Transverse colon (tissue), 4 donors: Measurements from ENCODE around the gene CATSPER1. TPM values are rescaled to one million over a fixed set of nuclear protein-coding genes. Genes with fewer than 3 reads are reported as not detected.
"Not testable (repeated sequence)": the region's sequence is repeated elsewhere in the genome, so short reads cannot be mapped to it uniquely, and the experiment has no call there.

Experiments used
- DNase-seq: peaks from one replicate; pipeline ENCODE4 v3.0.0-alpha.2; 2019
- H3K27ac ChIP-seq, 4 donors: fragments of 200-600 bp; sonication (generic); 2 replicates each; pipeline ENCODE4 v1.5.1; 2016 to 2018; ENCODE audit warnings: inconsistent platforms in 4 of 4
- H3K27me3 ChIP-seq: fragments of 200-600 bp; sonication (generic); 2 replicates; pipeline ENCODE4 v1.5.1; 2017; ENCODE audit warnings: inconsistent platforms
- H3K36me3 ChIP-seq, 4 donors: fragments of 200-600 bp; sonication (generic); 2 replicates each; pipeline ENCODE4 v1.5.1; 2017 to 2019; ENCODE audit warnings: inconsistent platforms in 4 of 4
- H3K4me1 ChIP-seq, 4 donors: fragments of 200-600 bp; sonication (generic); 2 replicates each; pipeline ENCODE4 v1.5.1; 2017 to 2020; ENCODE audit warnings: inconsistent platforms in 4 of 4
- H3K4me3 ChIP-seq, 4 donors: fragments of 200-600 bp; sonication (generic); 1 replicate in 1 of 4; 2 replicates in 3 of 4; pipeline versions ENCODE4 v1.5.1 to v1.6.1; 2017 to 2019; ENCODE audit warnings: inconsistent platforms in 4 of 4
- H3K9me3 ChIP-seq, 2 donors: fragments of 200-600 bp; sonication (generic); 2 replicates each; pipeline ENCODE4 v1.5.1; 2017 to 2019; ENCODE audit warnings: inconsistent platforms in 2 of 2
- EP300 ChIP-seq: sonication (generic); formaldehyde crosslinking; IDR thresholded peaks from one replicate; pipeline ENCODE4 v1.6.1; 2017; ENCODE audit warnings: antibody characterized with exemption, low read depth
- POLR2A ChIP-seq: fragments of 450-650 bp; IDR thresholded peaks from one replicate; pipeline ENCODE4 v1.6.1; 2016; ENCODE audit warnings: antibody characterized with exemption, mild to moderate bottlenecking, moderate library complexity
- POLR2AphosphoS5 ChIP-seq, 3 donors: sonication (generic); formaldehyde crosslinking; IDR thresholded peaks; one replicate each; pipeline ENCODE4 v1.6.1; 2016; ENCODE audit warnings: antibody characterized with exemption in 3 of 3
- WGBS, 2 donors: methylation state at CpG; one replicate each; pipeline ENCODE4 v1.1.5; 2018; ENCODE audit warnings: low coverage in 1 of 2; 5-methylcytosine and 5-hydroxymethylcytosine counted together
- in situ Hi-C, 4 donors: fragments of 200-750 bp; cut with MboI; loops; one replicate each; pipeline versions ENCODE4 v1.15.0 to v1.15.1; 2017; ENCODE audit warnings: low sequenced_read_pairs in 3 of 4, low pct_ligation_motif_present in 1 of 4, low pct_unique_long_range_greater_than_20kb in 1 of 4
- intact Hi-C: fragments of 100-400 bp; cut with DNase I; formaldehyde crosslinking; loops from one replicate; pipeline ENCODE4 v1.15.1; 2023; ENCODE audit warnings: low total_unique reads
- total RNA-seq, 4 donors: library from RNA; depleted of rRNA; stranded (reverse); fragments of >200 nt; gene quantifications; one replicate each; pipeline ENCODE4 v1.1.0, GENCODE V29; 2016
- TF ChIP-seq, protein P1 (sequence below), 5 experiments: fragments of 200-600 bp in 3 of 5; fragments of 450-650 bp in 2 of 5; sonication (generic) in 3 of 5; IDR thresholded peaks; 1 replicate in 2 of 5; 2 replicates in 3 of 5; pipeline ENCODE4 v1.5.1; 2016 to 2017; ENCODE audit warnings: antibody characterized with exemption in 5 of 5, inconsistent platforms in 3 of 5, mild to moderate bottlenecking in 2 of 5, moderate library complexity in 1 of 5

Gene CATSPER1
- total RNA-seq, 4 donors from 2014 or later, result not detected

DNA sequence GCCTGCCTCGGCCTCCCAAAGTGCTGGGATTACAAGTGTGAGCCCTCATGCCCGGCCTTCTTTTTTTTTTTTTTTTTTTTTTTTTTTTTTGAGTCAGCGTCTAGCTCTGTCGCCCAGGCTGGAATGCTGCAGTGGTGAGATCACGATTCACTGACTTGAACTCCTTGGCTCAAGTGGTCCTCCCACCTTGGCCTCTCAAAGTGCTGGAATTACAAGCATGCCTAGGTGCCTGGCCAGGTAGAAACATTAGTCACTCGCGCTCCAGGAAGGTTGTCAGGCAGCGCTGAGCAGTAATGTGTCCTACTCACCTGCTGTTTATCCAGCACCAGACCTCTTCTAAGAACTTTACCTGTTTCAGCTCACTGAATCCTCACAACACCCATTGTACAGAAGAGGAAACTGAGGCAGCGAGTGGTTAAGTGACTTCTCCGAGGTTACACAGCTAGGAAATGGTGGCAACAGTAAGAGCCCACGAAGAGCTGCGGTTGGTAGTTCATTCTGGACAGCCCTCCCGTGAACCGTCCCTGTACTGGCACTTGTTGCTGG is 15.0 kb downstream of the CATSPER1 start:
- Histone ChIP-seq H3K9me3 (no peaks in the 10 kb centered on the region), H3K27me3 (peaks cover 39% of the 10 kb centered on the region), H3K4me1 (peaks cover 0 to 7% (median 6%) of the 10 kb centered on the region in 4 donors), H3K4me3 (peak overlapping the region in 1 of 4 donors; percentile 21), H3K27ac (no peak overlapping the region), H3K36me3 (no peaks in the 10 kb centered on the region)
- TF ChIP-seq POLR2AphosphoS5 (IDR thresholded peaks at IDR 0.05) (no peak), POLR2A (no peak), EP300 (no peak)
- TF ChIP-seq, protein P1, sequence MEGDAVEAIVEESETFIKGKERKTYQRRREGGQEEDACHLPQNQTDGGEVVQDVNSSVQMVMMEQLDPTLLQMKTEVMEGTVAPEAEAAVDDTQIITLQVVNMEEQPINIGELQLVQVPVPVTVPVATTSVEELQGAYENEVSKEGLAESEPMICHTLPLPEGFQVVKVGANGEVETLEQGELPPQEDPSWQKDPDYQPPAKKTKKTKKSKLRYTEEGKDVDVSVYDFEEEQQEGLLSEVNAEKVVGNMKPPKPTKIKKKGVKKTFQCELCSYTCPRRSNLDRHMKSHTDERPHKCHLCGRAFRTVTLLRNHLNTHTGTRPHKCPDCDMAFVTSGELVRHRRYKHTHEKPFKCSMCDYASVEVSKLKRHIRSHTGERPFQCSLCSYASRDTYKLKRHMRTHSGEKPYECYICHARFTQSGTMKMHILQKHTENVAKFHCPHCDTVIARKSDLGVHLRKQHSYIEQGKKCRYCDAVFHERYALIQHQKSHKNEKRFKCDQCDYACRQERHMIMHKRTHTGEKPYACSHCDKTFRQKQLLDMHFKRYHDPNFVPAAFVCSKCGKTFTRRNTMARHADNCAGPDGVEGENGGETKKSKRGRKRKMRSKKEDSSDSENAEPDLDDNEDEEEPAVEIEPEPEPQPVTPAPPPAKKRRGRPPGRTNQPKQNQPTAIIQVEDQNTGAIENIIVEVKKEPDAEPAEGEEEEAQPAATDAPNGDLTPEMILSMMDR (IDR thresholded peaks at IDR 0.05), result no peak
- intact Hi-C loops (no loop called here), in situ Hi-C loops (no loop called here)
- no peak for DNase-seq
- WGBS, 2 donors, result 53 to 57% methylated on average over 3 to 11 of the region's 14 CpGs

DNA sequence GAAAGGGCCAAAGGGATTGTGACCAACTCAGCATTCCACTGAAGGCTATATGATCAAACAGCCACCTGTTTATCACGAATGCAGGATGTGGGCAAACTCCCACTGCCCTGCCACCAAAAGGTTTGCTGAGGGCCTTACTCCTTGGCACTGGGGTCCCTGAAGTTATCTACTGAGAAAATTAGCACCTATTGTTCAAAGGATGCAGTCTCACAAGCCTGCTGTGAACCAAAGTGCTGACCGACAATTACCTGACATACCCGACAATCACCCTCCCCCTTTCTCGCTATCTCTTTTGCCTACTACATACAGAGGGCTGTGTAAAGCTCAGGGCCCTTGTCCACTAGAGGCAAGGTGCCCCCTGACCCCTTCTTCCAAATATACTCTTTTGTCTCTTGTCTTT is 16.2 kb downstream of the CATSPER1 start:
- H3K4me1 ChIP-seq, in situ Hi-C loops, H3K27ac ChIP-seq, H3K4me3 ChIP-seq, intact Hi-C loops, DNase-seq, H3K36me3 ChIP-seq, H3K9me3 ChIP-seq: not testable (repeated sequence)
- H3K27me3 ChIP-seq, result peaks cover 39% of the 10 kb centered on the region
- 67% methylated on average over 4 of the region's 4 CpGs; no CpG with 5 or more reads in 1 of the 2 donors for WGBS, 2 donors

- in situ Hi-C loops, result no loop called here
- TF ChIP-seq POLR2A (no peak), POLR2AphosphoS5 (IDR thresholded peaks at IDR 0.05) (no peak), EP300 (no peak)
- TF ChIP-seq, protein P1 (IDR thresholded peaks at IDR 0.05), result no peak
- intact Hi-C loops, result no loop called here
- no peak overlapping the region for H3K27ac ChIP-seq
- no peak overlapping the region for H3K4me3 ChIP-seq
- peaks cover under 1 to 8% (median 6%) of the 10 kb centered on the region in 4 donors for H3K4me1 ChIP-seq
- peaks cover 34% of the 10 kb centered on the region for H3K27me3 ChIP-seq
- no peaks in the 10 kb centered on the region for H3K9me3 ChIP-seq
- 61% methylated on average over 10 of the region's 10 CpGs; no CpG with 5 or more reads in 1 of the 2 donors for WGBS, 2 donors
- DNase-seq, result no peak
- no peaks in the 10 kb centered on the region for H3K36me3 ChIP-seq
Observed at GRCh38 chr11:66008468-66009101, 17.7 kb downstream of the CATSPER1 start.

DNA sequence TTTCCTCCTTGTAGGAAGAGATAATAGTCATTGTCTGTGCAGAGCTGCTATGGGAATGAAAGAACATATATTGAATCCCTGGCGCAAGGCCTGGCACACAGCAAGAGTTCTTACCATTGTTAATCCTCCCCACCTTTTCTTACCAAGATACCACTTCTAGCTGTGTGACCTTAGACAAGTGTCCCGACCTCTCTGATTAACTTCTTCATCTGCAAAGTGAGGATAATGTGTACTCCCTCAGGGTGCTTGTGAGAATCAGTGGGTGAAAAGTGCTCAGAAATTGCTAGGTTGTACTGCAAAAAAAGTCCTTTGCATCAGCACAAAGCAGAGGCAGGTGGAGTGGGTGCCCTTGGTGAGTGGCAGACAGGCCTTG is 18.2 kb downstream of the CATSPER1 start:
- H3K36me3 ChIP-seq, result no peaks in the 10 kb centered on the region
- 80 to 95% methylated on average over 1 to 2 of the region's 2 CpGs for WGBS, 2 donors
- H3K4me3 ChIP-seq, result no peak overlapping the region
- intact Hi-C loops (no loop called here), in situ Hi-C loops (no loop called here)
- no peak overlapping the region for H3K27ac ChIP-seq
- H3K4me1 ChIP-seq, result peaks cover 6 to 13% (median 11%) of the 10 kb centered on the region in 4 donors
- no peaks in the 10 kb centered on the region for H3K9me3 ChIP-seq
- TF ChIP-seq, protein P1 (IDR thresholded peaks at IDR 0.05), result no peak
- no peak for TF ChIP-seq POLR2AphosphoS5 (IDR thresholded peaks at IDR 0.05)
- TF ChIP-seq EP300, result no peak
- no peak for TF ChIP-seq POLR2A
- H3K27me3 ChIP-seq, result peaks cover 29% of the 10 kb centered on the region
- DNase-seq, result no peak
